ENCODE results near the gene SPTBN5. TPM values are rescaled to one million over a fixed set of nuclear protein-coding genes. Genes with fewer than 3 reads are reported as not detected.

Gene SPTBN5
- total RNA-seq, 1 experiment from 2014 or later = 2.1 TPM

DNA sequence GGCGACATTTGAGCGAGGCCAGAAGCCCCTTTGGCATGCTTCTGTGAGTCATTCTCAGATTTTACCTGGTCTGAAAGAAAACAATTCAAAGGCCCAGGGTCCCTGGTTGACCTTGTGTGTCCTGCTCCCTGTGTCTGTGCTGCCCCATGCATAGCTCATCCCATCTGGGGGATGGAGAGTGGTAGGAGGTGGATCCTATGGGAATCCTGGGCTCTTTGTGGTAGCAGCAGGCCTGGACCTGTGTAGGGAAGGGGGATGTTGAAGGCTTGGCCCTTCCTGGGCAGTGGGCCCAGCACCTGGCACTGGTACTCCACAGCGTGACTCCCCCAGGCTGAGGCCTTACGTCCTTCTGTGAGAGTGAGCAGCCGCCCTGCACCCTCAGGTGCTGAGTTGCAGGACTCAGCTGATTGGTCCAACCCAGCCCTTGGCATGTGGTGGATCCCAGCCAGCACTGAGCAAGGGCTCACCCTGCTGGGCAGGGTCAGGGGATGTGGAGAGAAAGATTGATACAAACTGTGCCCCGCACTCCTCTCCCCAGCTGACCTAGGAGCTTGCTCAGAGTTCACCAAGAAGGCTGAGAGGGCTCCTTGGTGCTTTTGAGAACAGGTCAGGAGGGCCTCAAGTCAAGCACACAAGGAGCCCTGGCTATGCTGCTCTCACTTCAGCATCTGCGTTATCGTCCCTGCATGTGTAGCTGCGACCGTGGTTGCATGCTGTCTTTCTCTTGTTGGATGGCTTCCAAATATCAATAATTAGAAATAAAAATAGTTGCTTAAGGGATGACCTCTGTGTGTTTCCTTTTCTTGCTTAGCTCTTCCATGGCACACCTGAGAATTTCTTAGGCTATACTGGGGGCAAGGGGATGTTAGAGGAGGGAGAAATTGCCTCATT lies 87.3 kb downstream of the SPTBN5 start:
- Histone ChIP-seq H3K36me3 (ENCODE audit: control insufficient read depth, insufficient read depth, low read length) (no peaks in the 10 kb centered on the region), H3K4me3 (ENCODE audit: low read depth in 2 of 2, low read length in 2 of 2) (no peak overlapping the region), H3K27me3 (ENCODE audit: control insufficient read depth, insufficient read depth, low read length) (no peaks in the 10 kb centered on the region), H3K9me3 (ENCODE audit: control insufficient read depth, insufficient read depth, low read depth, low read length) (no peaks in the 10 kb centered on the region), H3K4me1 (ENCODE audit: control insufficient read depth, insufficient read depth, low read length) (no peaks in the 10 kb centered on the region; the same call in 1 of the 2 replicates), H3K27ac (ENCODE audit: low read length) (no peak overlapping the region)
- in situ Hi-C loops (cut with HindIII; ENCODE audit: low pct_unique_long_range_greater_than_20kb, low sequenced_read_pairs) (no loop called here), intact Hi-C loops (cut with micrococcal nuclease; ENCODE audit: unreplicated experiment) (no loop called here)
- TF ChIP-seq, protein P1, sequence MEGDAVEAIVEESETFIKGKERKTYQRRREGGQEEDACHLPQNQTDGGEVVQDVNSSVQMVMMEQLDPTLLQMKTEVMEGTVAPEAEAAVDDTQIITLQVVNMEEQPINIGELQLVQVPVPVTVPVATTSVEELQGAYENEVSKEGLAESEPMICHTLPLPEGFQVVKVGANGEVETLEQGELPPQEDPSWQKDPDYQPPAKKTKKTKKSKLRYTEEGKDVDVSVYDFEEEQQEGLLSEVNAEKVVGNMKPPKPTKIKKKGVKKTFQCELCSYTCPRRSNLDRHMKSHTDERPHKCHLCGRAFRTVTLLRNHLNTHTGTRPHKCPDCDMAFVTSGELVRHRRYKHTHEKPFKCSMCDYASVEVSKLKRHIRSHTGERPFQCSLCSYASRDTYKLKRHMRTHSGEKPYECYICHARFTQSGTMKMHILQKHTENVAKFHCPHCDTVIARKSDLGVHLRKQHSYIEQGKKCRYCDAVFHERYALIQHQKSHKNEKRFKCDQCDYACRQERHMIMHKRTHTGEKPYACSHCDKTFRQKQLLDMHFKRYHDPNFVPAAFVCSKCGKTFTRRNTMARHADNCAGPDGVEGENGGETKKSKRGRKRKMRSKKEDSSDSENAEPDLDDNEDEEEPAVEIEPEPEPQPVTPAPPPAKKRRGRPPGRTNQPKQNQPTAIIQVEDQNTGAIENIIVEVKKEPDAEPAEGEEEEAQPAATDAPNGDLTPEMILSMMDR (IDR thresholded peaks at IDR 0.05) = no peak
- TF ChIP-seq, protein P2, sequence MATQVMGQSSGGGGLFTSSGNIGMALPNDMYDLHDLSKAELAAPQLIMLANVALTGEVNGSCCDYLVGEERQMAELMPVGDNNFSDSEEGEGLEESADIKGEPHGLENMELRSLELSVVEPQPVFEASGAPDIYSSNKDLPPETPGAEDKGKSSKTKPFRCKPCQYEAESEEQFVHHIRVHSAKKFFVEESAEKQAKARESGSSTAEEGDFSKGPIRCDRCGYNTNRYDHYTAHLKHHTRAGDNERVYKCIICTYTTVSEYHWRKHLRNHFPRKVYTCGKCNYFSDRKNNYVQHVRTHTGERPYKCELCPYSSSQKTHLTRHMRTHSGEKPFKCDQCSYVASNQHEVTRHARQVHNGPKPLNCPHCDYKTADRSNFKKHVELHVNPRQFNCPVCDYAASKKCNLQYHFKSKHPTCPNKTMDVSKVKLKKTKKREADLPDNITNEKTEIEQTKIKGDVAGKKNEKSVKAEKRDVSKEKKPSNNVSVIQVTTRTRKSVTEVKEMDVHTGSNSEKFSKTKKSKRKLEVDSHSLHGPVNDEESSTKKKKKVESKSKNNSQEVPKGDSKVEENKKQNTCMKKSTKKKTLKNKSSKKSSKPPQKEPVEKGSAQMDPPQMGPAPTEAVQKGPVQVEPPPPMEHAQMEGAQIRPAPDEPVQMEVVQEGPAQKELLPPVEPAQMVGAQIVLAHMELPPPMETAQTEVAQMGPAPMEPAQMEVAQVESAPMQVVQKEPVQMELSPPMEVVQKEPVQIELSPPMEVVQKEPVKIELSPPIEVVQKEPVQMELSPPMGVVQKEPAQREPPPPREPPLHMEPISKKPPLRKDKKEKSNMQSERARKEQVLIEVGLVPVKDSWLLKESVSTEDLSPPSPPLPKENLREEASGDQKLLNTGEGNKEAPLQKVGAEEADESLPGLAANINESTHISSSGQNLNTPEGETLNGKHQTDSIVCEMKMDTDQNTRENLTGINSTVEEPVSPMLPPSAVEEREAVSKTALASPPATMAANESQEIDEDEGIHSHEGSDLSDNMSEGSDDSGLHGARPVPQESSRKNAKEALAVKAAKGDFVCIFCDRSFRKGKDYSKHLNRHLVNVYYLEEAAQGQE (IDR thresholded peaks at IDR 0.05; ENCODE audit: insufficient read depth in 1 of 2, low read depth in 2 of 2, low read length in 1 of 2) = no peak
- no peak for TF ChIP-seq TCF7L2 (IDR thresholded peaks at IDR 0.05; ENCODE audit: low read depth, low read length)
- no peak for TF ChIP-seq SIN3A (IDR thresholded peaks at IDR 0.05; ENCODE audit: borderline replicate concordance, insufficient read depth, low read depth, low read length)
- no peak for TF ChIP-seq POLR2AphosphoS5 (IDR thresholded peaks at IDR 0.05; ENCODE audit: low read depth, low read length)
- DNase-seq (ENCODE audit: low read depth, low spot score) (no peak), ATAC-seq (0 out of 2 replicates have a peak, but pooled peaks have one; percentile 31)
- ChIA-PET CTCF (no interaction called here), POLR2A (interaction anchor here (0.6 kb wide), 1 partner anchor 183 kb away, joined by 6 read pairs; no protein-coding TSS in a partner anchor)
- no TSS peak for BruUV-seq (replicated peaks)

DNA sequence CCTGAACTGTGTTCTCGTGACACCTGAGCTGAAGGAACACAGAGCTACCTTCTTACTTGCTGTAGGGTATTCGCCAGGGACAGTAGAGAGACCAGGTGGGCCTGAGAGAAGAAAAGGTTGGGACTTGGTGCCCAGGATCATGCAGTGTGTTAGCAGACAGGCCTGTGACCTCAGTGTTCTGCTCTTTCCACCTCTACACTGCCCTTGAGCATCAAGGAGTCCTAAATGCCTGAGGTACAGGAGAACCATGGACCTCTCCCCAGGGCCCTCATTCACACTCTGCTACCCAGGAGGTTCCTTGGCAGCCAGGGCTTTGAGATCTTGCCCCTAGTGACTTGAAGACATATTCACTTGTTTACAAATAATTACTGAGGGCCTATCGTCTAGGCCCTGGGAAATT lies 88.1 kb downstream of the SPTBN5 start:
- in situ Hi-C loops (cut with HindIII; ENCODE audit: low pct_unique_long_range_greater_than_20kb, low sequenced_read_pairs) (no loop called here), intact Hi-C loops (cut with micrococcal nuclease; ENCODE audit: unreplicated experiment) (no loop called here)
- no peaks in the 10 kb centered on the region for H3K9me3 ChIP-seq (ENCODE audit: control insufficient read depth, insufficient read depth, low read depth, low read length)
- TF ChIP-seq, protein P1 (IDR thresholded peaks at IDR 0.05) = no peak
- TF ChIP-seq SIN3A (IDR thresholded peaks at IDR 0.05; ENCODE audit: borderline replicate concordance, insufficient read depth, low read depth, low read length) = no peak
- no peak for TF ChIP-seq TCF7L2 (IDR thresholded peaks at IDR 0.05; ENCODE audit: low read depth, low read length)
- TF ChIP-seq, protein P2 (IDR thresholded peaks at IDR 0.05; ENCODE audit: insufficient read depth in 1 of 2, low read depth in 2 of 2, low read length in 1 of 2) = no peak
- H3K27ac ChIP-seq (ENCODE audit: low read length) = no peak overlapping the region
- ChIA-PET CTCF (no interaction called here), POLR2A (interaction anchor here (0.6 kb wide), 1 partner anchor 182 kb away, joined by 6 read pairs; no protein-coding TSS in a partner anchor)
- DNase-seq (ENCODE audit: low read depth, low spot score) = no peak
- no peak overlapping the region for H3K4me3 ChIP-seq (ENCODE audit: low read depth in 2 of 2, low read length in 2 of 2)
- no peak for ATAC-seq
- H3K27me3 ChIP-seq (ENCODE audit: control insufficient read depth, insufficient read depth, low read length) = no peaks in the 10 kb centered on the region
- no TSS peak for BruUV-seq (replicated peaks)
- no peaks in the 10 kb centered on the region for H3K36me3 ChIP-seq (ENCODE audit: control insufficient read depth, insufficient read depth, low read length)
- H3K4me1 ChIP-seq (ENCODE audit: control insufficient read depth, insufficient read depth, low read length) = no peaks in the 10 kb centered on the region; the same call in 1 of the 2 replicates
